Upper lobe of left lung (tissue), 6 donors: ENCODE data around the gene CYB5R3. TPM values are rescaled to one million over a fixed set of nuclear protein-coding genes. Genes with fewer than 3 reads are reported as not detected.
"Not testable (repeated sequence)": the region's sequence is repeated elsewhere in the genome, so short reads cannot be mapped to it uniquely, and the experiment has no call there.

Source experiments
- ATAC-seq, 2 donors: fragments of 200-7000 bp; cut with Tn5 transposase; one replicate each; pipeline ENCODE4 v1.9.1; 2022; ENCODE audit warnings: mild to moderate bottlenecking in 2 of 2, moderate library complexity in 2 of 2; ENCODE audit not compliant: low FRiP score in 2 of 2
- DNase-seq, 2 donors: peaks; one replicate each; pipeline ENCODE4 v3.0.0-alpha.2; 2019 to 2020
- H3K27ac ChIP-seq, 4 donors: fragments of 200-600 bp; sonication (generic); one replicate each; pipeline ENCODE4 v1.5.1; 2016 to 2019
- H3K27me3 ChIP-seq, 4 donors: fragments of 200-600 bp; sonication (generic); one replicate each; pipeline ENCODE4 v1.5.1; 2017 to 2019
- H3K36me3 ChIP-seq, 4 donors: fragments of 200-600 bp; sonication (generic); one replicate each; pipeline ENCODE4 v1.5.1; 2016 to 2019
- H3K4me1 ChIP-seq, 4 donors: fragments of 200-600 bp; sonication (generic); one replicate each; pipeline ENCODE4 v1.5.1; 2018 to 2019
- H3K4me3 ChIP-seq, 4 donors: fragments of 200-600 bp; sonication (generic); one replicate each; pipeline ENCODE4 v1.5.1; 2017 to 2019; ENCODE audit warnings: mild to moderate bottlenecking in 2 of 4, moderate library complexity in 1 of 4
- H3K9me3 ChIP-seq, 4 donors: fragments of 200-600 bp; sonication (generic); one replicate each; pipeline ENCODE4 v1.5.1; 2018 to 2019
- EP300 ChIP-seq, 4 donors: sonication (generic); formaldehyde crosslinking; IDR thresholded peaks; one replicate each; pipeline ENCODE4 v1.5.1; 2017; ENCODE audit warnings: antibody characterized with exemption in 4 of 4, control low read depth in 2 of 4
- POLR2A ChIP-seq, 4 donors: fragments of 450-650 bp; IDR thresholded peaks; one replicate each; pipeline ENCODE4 v1.5.1; 2016 to 2017; ENCODE audit warnings: antibody characterized with exemption in 4 of 4, mild to moderate bottlenecking in 2 of 4
- POLR2AphosphoS5 ChIP-seq, 2 donors: sonication (generic); formaldehyde crosslinking; IDR thresholded peaks; one replicate each; pipeline ENCODE4 v1.5.1; 2017; ENCODE audit warnings: antibody characterized with exemption in 2 of 2
- WGBS, 2 donors: methylation state at CpG; one replicate each; pipeline ENCODE4 v1.1.5; 2017 to 2018; 5-methylcytosine and 5-hydroxymethylcytosine counted together
- total RNA-seq, 6 donors: library from RNA; depleted of rRNA in 4 of 6; stranded (reverse); fragments of >200 nt in 4 of 6; gene quantifications; one replicate each; pipeline versions ENCODE4 v1.1.0 to v1.2.1, GENCODE V29; 2016 to 2021
- TF ChIP-seq, protein P1 (sequence below), 6 experiments: fragments of 450-650 bp in 4 of 6; fragments of 200-600 bp in 2 of 6; sonication (generic) in 2 of 6; IDR thresholded peaks; one replicate each; pipeline ENCODE4 v1.5.1; 2016 to 2019; ENCODE audit warnings: antibody characterized with exemption in 6 of 6
- donor health status: DM: no; HTN: no; CAD: no; lungs with moderate emphysema.
- donor health status: DM: no; HTN: yes; CAD: no; lungs with severe emphysema.

CYB5R3 gene
- total RNA-seq, 6 donors from 2014 or later, result 79.6 to 265 (median 220) TPM

DNA sequence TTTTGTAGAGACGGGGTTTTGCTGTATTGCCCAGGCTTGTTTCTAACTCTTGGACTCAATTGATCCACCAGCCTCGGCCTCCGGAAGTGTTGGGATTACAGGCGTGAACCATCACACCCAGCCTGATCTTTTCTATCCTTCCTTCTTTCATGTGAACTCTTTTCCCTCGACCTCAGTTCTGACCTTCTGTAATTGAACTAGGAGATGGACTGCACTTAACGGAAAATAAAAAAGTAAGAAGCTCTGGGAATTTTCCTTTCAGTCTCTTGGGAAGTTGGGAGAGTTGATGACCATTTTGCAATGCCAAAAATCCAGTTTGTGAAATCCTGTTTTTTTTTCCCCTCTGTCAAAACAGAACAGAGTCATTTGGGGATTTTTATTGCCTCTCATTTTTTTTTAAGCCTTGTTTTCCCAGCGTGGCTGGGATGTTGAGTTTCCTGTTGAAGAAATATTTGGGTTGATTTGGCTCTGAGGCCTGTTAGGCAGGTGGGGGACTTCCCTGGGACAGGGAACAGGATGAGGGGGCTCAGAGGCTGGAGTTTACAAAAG lies 26.9 kb upstream of the CYB5R3 start:
- no peak for ATAC-seq

DNA sequence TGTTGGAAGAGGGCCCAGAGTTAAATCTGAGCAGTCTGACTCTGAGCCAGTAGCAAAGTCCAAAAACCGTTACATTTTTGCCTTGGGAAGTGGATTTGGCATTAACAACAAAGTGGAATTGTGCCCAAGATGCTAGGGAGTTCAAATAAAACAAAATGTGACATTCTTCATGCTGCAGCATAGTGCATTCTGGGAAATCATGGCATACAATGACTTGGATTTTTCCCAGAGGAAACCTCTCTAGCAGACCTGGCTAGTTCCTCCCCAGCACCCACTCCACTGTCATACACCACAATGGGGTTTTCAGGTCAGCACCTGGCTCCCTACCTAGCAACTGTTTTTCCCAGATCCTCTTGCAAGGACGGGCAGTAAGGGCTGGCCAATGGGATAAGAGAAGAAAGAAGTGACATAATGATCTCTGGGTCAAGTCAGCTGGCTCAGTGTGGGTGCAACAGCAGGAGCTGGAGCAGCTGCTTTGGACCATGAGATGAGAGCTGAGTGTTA lies 24.8 kb upstream of the CYB5R3 start:
- no peak overlapping the region for H3K4me3 ChIP-seq
- H3K27me3 ChIP-seq, result no peaks in the 10 kb centered on the region
- DNase-seq, result no peak
- H3K9me3 ChIP-seq, result peaks cover 0 to 6% (median 0%) of the 10 kb centered on the region in 4 donors
- WGBS, 2 donors, result 20 to 35% methylated on average over 2 of the region's 2 CpGs
- H3K27ac ChIP-seq, result no peak overlapping the region
- no peaks in the 10 kb centered on the region for H3K36me3 ChIP-seq
- ATAC-seq, result peak; percentile 37 to 45
- peaks cover 6 to 26% (median 18%) of the 10 kb centered on the region in 4 donors for H3K4me1 ChIP-seq
- no peak for TF ChIP-seq POLR2AphosphoS5 (IDR thresholded peaks at IDR 0.05)
- no peak for TF ChIP-seq POLR2A (IDR thresholded peaks at IDR 0.05)
- TF ChIP-seq, protein P1, sequence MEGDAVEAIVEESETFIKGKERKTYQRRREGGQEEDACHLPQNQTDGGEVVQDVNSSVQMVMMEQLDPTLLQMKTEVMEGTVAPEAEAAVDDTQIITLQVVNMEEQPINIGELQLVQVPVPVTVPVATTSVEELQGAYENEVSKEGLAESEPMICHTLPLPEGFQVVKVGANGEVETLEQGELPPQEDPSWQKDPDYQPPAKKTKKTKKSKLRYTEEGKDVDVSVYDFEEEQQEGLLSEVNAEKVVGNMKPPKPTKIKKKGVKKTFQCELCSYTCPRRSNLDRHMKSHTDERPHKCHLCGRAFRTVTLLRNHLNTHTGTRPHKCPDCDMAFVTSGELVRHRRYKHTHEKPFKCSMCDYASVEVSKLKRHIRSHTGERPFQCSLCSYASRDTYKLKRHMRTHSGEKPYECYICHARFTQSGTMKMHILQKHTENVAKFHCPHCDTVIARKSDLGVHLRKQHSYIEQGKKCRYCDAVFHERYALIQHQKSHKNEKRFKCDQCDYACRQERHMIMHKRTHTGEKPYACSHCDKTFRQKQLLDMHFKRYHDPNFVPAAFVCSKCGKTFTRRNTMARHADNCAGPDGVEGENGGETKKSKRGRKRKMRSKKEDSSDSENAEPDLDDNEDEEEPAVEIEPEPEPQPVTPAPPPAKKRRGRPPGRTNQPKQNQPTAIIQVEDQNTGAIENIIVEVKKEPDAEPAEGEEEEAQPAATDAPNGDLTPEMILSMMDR (IDR thresholded peaks at IDR 0.05), result no peak
- no peak for TF ChIP-seq EP300 (IDR thresholded peaks at IDR 0.05)

More for the DNA sequence above, 26.9 kb upstream of the CYB5R3 start:
- Histone ChIP-seq H3K36me3 (no peaks in the 10 kb centered on the region), H3K4me1 (peaks cover 12 to 31% (median 18%) of the 10 kb centered on the region in 4 donors), H3K27ac (peak overlapping the region; percentile 70 to 81 (median 77)), H3K4me3 (no peak overlapping the region), H3K27me3 (no peaks in the 10 kb centered on the region), H3K9me3 (peaks cover 0 to 7% (median 0%) of the 10 kb centered on the region in 4 donors)
- WGBS, 2 donors, result 61% methylated on average over 7 of the region's 7 CpGs
- no peak for TF ChIP-seq EP300 (IDR thresholded peaks at IDR 0.05)
- TF ChIP-seq POLR2A (IDR thresholded peaks at IDR 0.05), result no peak
- TF ChIP-seq, protein P1 (IDR thresholded peaks at IDR 0.05), result no peak
- no peak for TF ChIP-seq POLR2AphosphoS5 (IDR thresholded peaks at IDR 0.05)
- no peak for DNase-seq

- not testable (repeated sequence) for DNase-seq, ATAC-seq, H3K9me3 ChIP-seq, H3K27me3 ChIP-seq, H3K27ac ChIP-seq, H3K36me3 ChIP-seq, H3K4me3 ChIP-seq
- H3K4me1 ChIP-seq, result peaks cover 6 to 26% (median 18%) of the 10 kb centered on the region in 4 donors
- 94 to 96% methylated on average over 13 of the region's 13 CpGs for WGBS, 2 donors
Measured at GRCh38 chr22:42673071-42673470, 23.9 kb upstream of the CYB5R3 start.

DNA sequence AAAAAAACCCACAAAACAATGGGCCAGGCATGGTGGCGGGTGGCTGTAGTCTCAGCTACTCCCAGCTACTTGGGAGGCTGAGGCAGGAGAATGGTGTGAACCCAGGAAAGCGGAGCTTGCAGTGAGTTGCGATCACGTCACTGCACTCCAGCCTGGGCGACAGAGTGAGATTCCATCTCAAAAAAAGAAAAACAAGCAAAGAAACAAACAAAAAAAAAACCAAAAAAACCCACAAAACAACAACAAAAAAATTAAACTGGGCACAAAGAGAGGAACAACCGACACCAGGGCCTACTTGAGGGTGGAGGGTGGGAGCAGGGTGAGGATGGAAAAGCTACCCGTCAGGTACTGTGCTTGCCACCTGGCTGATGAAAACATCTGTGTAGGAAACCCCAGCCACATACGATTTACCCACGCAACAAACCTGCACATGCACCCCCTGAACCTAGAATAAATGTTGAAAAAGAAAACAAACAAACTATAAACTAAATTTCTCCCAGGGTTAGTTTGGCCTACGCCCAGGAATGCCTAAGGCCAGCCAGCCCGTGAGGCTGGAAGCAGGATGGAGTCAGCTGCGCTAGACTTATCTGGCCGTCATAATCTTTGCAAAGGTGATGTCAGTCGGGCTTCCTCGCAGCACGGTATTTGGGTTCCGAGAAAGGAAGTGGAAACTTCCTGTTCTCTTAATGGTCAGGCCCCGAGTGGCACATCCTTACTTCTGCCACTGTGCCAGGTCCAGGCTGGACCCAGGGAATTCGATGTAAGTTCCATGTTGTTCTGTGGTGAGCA lies 21.9 kb upstream of the CYB5R3 start:
- DNase-seq, result no peak
- Histone ChIP-seq H3K27ac (peak overlapping the region in 2 of 4 donors; percentile 42 to 44), H3K9me3 (no peaks in the 10 kb centered on the region), H3K4me3 (no peak overlapping the region), H3K4me1 (peaks cover 6 to 15% (median 11%) of the 10 kb centered on the region in 4 donors), H3K36me3 (no peaks in the 10 kb centered on the region), H3K27me3 (no peaks in the 10 kb centered on the region)
- TF ChIP-seq POLR2A (IDR thresholded peaks at IDR 0.05) (no peak), EP300 (IDR thresholded peaks at IDR 0.05) (peak in 2 of 4 donors; percentile 34 to 68), POLR2AphosphoS5 (IDR thresholded peaks at IDR 0.05) (peak; percentile 25 to 85)
- TF ChIP-seq, protein P1 (IDR thresholded peaks at IDR 0.05), result no peak
- WGBS, 2 donors, result 53 to 69% methylated on average over 19 of the region's 19 CpGs
- ATAC-seq, result no peak

- no peak for ATAC-seq
- H3K27ac ChIP-seq, result no peak overlapping the region
- no peaks in the 10 kb centered on the region for H3K36me3 ChIP-seq
- H3K27me3 ChIP-seq, result no peaks in the 10 kb centered on the region
- no peaks in the 10 kb centered on the region for H3K9me3 ChIP-seq
- peaks cover 6 to 12% (median 11%) of the 10 kb centered on the region in 4 donors for H3K4me1 ChIP-seq
- TF ChIP-seq POLR2A (IDR thresholded peaks at IDR 0.05) (no peak), POLR2AphosphoS5 (IDR thresholded peaks at IDR 0.05) (no peak), EP300 (IDR thresholded peaks at IDR 0.05) (no peak)
- TF ChIP-seq, protein P1 (IDR thresholded peaks at IDR 0.05), result no peak
- WGBS, 2 donors, result 88 to 92% methylated on average over 4 of the region's 4 CpGs
- DNase-seq, result no peak
- H3K4me3 ChIP-seq, result no peak overlapping the region
Measured at GRCh38 chr22:42670046-42670445, 20.9 kb upstream of the CYB5R3 start.

DNA sequence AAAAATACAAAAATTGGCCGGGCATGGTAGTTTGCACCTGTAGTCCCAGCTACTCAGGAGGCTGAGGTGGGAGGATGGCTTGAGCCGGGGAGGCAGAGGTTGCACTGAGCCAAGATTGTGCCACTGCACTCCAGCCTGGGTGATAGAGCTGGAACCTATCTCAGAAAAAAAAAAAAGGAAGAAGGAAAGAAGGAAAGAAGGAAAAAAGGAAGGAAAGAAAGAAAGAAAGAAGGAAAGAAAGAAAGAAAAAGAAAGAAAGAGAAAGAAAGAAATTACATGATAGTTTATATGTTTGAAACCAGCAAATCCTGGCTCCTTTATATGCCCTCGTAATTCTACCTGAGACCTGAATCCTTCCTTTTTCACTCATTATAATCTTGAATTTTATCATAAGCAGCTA lies 17.2 kb upstream of the CYB5R3 start:
- WGBS, 2 donors, result 91 to 93% methylated on average over 3 of the region's 3 CpGs
- not testable (repeated sequence) for ATAC-seq, H3K27ac ChIP-seq, H3K36me3 ChIP-seq, H3K27me3 ChIP-seq, H3K9me3 ChIP-seq, DNase-seq, H3K4me3 ChIP-seq
- peaks cover 10 to 20% (median 14%) of the 10 kb centered on the region in 4 donors for H3K4me1 ChIP-seq
